DMS79 (cell line): ENCODE data around the gene UVRAG.

Experiments
- DNase-seq: peaks from one replicate; lab custom pipeline; 2025; lab: John Stamatoyannopoulos, UW

UVRAG gene

GRCh38 chr11:75784085-75784478, 30.9 kb upstream of the UVRAG start:
- DNase-seq, result no peak

- no peak for DNase-seq
Observed at GRCh38 chr11:75784506-75784905, 30.5 kb upstream of the UVRAG start.

GRCh38 chr11:75785187-75785586, 29.8 kb upstream of the UVRAG start:
- DNase-seq, result no peak

- DNase-seq, result no peak
Observed at GRCh38 chr11:75786101-75786736, 28.8 kb upstream of the UVRAG start.

DNA sequence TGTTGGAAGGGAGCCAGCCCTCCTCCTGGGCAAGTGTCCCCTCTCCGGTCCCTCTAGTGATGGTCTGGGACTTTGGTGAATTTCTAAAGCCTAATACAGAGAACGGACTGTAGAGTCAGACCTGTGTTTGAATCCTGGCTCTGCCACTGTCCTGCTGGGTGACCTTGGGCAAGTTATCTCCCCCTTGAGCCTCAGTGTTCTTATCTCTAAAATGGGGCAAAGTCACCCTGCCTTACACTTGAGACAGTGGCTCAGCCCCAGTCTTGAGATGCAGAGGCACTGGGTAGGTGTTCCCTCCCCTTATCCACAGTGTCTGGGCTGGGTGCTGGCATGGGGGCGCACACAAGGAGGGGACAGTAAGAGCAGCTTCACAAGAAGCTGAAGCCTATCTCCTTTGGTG, 25.5 kb upstream of the UVRAG start:
- DNase-seq, result no peak

DNA sequence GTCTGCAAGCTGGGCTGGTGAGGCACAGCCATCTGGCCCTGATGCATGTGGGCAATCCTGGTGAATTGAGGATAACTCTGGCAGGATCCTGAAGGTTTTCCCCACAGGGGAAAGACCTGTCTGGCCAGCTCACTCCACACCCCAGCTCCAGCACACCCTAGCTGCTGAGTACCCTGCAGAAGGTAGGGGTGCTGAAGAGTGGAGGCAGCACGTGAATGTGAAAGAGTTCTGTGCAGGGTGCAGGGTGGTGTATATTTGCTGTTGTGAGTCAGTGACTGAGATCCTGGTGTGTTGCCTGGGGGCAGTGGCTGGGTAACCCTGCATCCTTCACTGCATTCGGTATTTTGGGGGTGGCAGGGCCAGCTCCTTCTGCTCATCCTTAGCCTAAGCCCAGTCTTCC, 24.0 kb upstream of the UVRAG start:
- no peak for DNase-seq

DNA sequence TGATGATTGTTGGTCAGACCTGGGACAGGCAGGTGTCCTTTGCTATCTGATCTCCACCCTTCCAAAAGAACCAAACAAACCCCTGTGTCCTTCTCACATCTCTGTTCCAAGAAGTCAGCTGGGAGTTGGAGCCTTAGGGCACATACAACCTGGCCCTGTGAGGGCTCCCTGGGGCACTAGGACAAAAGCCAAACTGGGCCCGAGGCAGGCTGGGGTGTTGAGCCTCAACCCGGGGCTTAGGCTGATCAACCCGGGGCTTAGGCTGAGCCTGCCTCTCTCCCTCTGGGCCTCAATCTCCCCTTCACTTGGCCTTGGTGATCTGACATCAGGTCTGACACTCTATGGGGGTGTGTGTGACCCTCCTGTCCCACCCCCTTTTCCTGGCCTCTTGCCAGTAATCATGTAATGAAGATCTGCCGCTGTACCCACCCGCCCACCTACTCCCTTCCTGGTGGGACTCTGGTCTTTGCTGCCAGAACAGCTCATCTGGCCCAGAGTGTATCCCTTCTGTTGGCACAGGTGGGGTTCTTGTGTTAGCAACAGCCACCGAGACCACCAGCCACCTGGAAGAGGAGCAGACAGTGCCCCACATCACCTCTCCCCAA, 22.8 kb upstream of the UVRAG start:
- DNase-seq, result no peak

DNA sequence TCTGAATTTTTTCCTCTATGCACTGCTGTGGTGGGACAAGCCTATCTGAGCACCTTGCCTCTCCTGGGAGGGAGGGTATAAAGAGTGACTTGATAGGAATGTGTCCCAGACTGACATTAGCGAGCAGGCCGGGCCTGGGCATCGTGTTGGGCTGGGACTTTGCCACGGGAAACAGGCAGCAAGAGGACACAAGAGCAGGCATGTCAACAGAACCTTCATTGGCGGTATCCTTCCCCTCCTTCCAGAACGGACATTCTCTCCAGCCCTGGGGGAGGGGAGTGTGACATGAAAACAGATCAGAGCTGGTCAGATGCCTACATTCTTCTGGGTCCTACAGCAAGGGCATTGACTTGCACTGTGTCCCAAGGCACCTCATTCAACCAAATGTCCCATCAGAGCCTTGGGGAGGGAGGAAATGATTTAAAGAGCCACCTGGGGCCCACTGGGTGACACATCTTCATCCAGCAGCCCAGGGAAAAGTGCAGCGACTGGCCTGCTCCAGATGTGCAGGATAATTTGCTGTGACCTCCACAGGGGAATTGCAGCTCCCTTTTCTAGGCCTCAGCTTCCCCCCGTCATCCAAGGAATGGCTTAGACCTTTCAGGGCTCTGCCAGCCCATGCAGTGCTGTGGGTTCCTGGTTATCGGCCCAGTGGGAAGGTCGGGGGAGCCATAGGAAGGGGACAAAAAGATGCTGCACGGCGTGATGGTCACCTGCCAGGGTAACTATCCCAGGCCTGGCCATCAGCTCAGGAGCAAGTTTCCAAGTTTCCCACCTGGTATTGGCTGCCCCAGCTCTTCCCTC, 21.8 kb upstream of the UVRAG start:
- no peak for DNase-seq

DNA sequence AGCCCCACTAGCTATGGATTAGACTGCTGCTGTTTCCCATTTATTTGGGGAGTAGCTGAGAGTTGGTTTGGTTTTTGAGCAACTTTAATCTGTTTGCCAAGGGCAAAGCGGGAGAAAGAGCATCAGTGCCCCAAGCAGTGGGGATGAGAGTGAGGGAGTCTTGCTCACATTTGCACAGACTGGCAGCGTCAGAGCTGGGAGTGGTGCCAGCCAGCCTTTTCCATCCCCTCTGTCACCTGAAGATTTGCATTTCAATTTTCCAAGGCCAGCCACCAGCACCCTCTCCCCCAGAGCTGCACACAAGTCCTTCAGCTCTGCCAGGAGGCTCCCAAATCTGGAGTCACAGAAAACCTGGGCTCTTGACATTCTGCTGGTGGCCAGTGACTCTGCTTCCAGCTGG, 21.0 kb upstream of the UVRAG start:
- no peak for DNase-seq

GRCh38 chr11:75795276-75796090, 19.5 kb upstream of the UVRAG start:
- DNase-seq, result no peak

DNA sequence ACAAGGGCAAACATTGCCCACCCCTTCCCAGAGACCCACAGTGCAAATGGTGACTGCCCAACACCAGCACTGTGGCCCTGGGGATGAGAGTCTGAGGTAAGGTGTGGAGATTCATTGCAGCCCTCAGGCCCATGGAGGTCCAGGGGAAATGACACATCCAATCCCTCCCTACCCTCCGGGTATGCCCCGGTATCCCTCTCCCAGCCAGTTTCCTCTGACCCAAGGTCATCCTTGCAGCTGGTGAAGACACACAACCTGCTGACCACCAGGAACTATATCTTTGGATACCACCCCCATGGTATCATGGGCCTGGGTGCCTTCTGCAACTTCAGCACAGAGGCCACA, 18.9 kb upstream of the UVRAG start:
- no peak for DNase-seq

DNA sequence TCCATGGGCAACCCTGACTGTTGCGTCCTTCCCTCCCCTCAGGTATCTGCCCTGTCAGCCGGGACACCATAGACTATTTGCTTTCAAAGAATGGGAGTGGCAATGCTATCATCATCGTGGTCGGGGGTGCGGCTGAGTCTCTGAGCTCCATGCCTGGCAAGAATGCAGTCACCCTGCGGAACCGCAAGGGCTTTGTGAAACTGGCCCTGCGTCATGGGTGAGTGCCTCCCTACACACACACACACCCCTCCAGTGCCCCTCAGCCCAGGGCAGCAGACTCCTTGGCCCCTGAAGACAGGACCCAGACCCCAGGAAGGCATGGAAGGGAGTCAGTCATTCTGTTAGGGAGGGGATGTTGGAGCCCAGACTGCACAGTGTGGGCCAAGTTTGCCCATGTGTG, 17.9 kb upstream of the UVRAG start:
- DNase-seq, result no peak

- no peak for DNase-seq
Observed at GRCh38 chr11:75797792-75798191, 17.2 kb upstream of the UVRAG start.

GRCh38 chr11:75800136-75800675, 14.8 kb upstream of the UVRAG start:
- DNase-seq, result no peak

DNA sequence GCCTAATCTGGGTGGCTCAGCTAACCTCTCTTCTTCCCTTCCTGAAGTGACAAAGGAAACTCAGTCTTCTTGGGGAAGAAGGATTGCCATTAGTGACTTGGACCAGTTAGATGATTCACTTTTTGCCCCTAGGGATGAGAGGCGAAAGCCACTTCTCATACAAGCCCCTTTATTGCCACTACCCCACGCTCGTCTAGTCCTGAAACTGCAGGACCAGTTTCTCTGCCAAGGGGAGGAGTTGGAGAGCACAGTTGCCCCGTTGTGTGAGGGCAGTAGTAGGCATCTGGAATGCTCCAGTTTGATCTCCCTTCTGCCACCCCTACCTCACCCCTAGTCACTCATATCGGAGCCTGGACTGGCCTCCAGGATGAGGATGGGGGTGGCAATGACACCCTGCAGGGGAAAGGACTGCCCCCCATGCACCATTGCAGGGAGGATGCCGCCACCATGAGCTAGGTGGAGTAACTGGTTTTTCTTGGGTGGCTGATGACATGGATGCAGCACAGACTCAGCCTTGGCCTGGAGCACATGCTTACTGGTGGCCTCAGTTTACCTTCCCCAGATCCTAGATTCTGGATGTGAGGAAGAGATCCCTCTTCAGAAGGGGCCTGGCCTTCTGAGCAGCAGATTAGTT, 14.2 kb upstream of the UVRAG start:
- no peak for DNase-seq

DNA sequence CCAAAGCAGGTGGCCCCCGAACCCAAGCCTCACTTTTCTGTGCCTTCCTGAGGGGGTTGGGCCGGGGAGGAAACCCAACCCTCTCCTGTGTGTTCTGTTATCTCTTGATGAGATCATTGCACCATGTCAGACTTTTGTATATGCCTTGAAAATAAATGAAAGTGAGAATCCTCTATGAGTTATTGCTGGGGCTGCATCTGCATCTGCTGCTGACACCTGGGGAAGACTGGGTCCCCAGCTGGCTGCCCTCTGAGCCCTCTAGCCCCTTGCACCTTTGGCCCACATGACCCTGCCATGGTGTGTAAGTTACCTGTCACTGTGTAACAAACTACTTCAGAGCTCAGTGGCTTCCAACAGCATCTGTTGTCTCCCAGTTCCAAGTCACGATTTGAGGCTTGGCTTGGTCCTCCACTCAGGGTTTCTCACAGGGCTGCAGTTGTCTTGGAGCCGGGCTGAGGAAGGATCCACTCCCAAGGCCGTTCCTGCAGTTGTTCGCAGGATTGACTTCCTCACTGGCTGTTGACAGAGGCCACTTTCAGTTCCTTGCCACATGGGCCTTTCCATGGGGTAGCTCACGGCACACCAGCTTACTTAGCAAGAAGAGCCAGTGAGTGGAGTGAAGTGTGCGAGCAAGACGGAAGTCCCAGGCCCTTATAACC, 13.5 kb upstream of the UVRAG start:
- no peak for DNase-seq

GRCh38 chr11:75802021-75802912, 12.7 kb upstream of the UVRAG start:
- DNase-seq, result no peak

GRCh38 chr11:75802913-75803820, 11.8 kb upstream of the UVRAG start:
- no peak for DNase-seq

GRCh38 chr11:75809111-75809510, 5.9 kb upstream of the UVRAG start:
- DNase-seq, result no peak
